HEK293 (cell line): ENCODE data around the gene TMC3.

Experiments used
- CTCF ChIA-PET: fragments of 350-600 bp; formaldehyde crosslinking; extraction: SDS; loops from one replicate; lab custom pipeline; 2021; ENCODE audit warnings: antibody characterized with exemption; lab: Yijun Ruan, JAX
- POLR2A ChIA-PET: fragments of 300-600 bp; formaldehyde crosslinking; extraction: SDS; loops from one replicate; lab custom pipeline; 2020; ENCODE audit warnings: antibody characterized with exemption, inconsistent platforms; lab: Yijun Ruan, JAX
- H3K27ac ChIP-seq: fragments of 200-500 bp; sonication (Bioruptor generic); 2 replicates; pipeline ENCODE4 v1.5.1; 2014; ENCODE audit warnings: low read depth, low read length, control low read depth, inconsistent platforms; ENCODE audit errors: extremely low read depth
- H3K36me3 ChIP-seq, 2 experiments: fragments of 200-500 bp in 1 of 2; sonication (Bioruptor generic) in 1 of 2; 1 replicate in 1 of 2; 2 replicates in 1 of 2; pipeline ENCODE4 v1.5.1; 2014 to 2017; ENCODE audit warnings: inconsistent platforms in 2 of 2, low read length in 2 of 2; ENCODE audit not compliant: control insufficient read depth in 2 of 2, insufficient read depth in 1 of 2
- H3K4me1 ChIP-seq: fragments of 200-500 bp; sonication (Bioruptor generic); 2 replicates; pipeline ENCODE4 v1.5.1; 2014; ENCODE audit warnings: mild to moderate bottlenecking, low read length, inconsistent platforms; ENCODE audit not compliant: control insufficient read depth, insufficient read depth
- H3K4me3 ChIP-seq: 2 replicates; pipeline ENCODE4 v1.5.1; 2011; ENCODE audit warnings: low read depth, mild to moderate bottlenecking, control low read depth, low read length, moderate library complexity
- H3K9me3 ChIP-seq: fragments of 200-500 bp; sonication (Bioruptor generic); 2 replicates; pipeline ENCODE4 v1.5.1; 2014; ENCODE audit warnings: low read depth, low read length, inconsistent platforms; ENCODE audit not compliant: control insufficient read depth, insufficient read depth
- BCL11A ChIP-seq: fragments of 450-650 bp; formaldehyde crosslinking; IDR thresholded peaks from 2 replicates; pipeline ENCODE4 v1.5.1; 2016; ENCODE audit warnings: low read depth, missing biosample characterization, missing genetic modification characterization
- BCL11B ChIP-seq: fragments of 450-650 bp; formaldehyde crosslinking; IDR thresholded peaks from 2 replicates; pipeline ENCODE4 v1.5.1; 2016; ENCODE audit warnings: low read depth, missing biosample characterization, missing genetic modification characterization
- GFI1B ChIP-seq: fragments of 450-650 bp; formaldehyde crosslinking; IDR thresholded peaks from 2 replicates; pipeline ENCODE4 v1.5.1; 2016; ENCODE audit warnings: missing biosample characterization, missing genetic modification characterization
- GLIS1 ChIP-seq: fragments of 450-650 bp; formaldehyde crosslinking; IDR thresholded peaks from 2 replicates; pipeline ENCODE4 v1.5.1; 2016; ENCODE audit warnings: missing biosample characterization, missing genetic modification characterization
- HOXD13 ChIP-seq: sonication (generic); formaldehyde crosslinking; IDR thresholded peaks from 2 replicates; pipeline ENCODE4 v1.8.0; 2022; ENCODE audit warnings: missing genetic modification reagents, borderline replicate concordance
- IKZF3 ChIP-seq: fragments of 450-650 bp; IDR thresholded peaks from 2 replicates; pipeline ENCODE4 v1.5.0; 2018; ENCODE audit warnings: missing biosample characterization, mild to moderate bottlenecking, missing genetic modification characterization, moderate library complexity
- PRDM10 ChIP-seq: fragments of 450-650 bp; formaldehyde crosslinking; IDR thresholded peaks from 2 replicates; pipeline ENCODE4 v1.5.1; 2016; ENCODE audit warnings: missing biosample characterization, missing genetic modification characterization
- PRDM6 ChIP-seq: fragments of 450-650 bp; formaldehyde crosslinking; IDR thresholded peaks from 2 replicates; pipeline ENCODE4 v1.5.1; 2017; ENCODE audit warnings: missing biosample characterization, missing genetic modification characterization
- TCF7L2 ChIP-seq: IDR thresholded peaks from 2 replicates; pipeline ENCODE4 v1.6.1; 2011; ENCODE audit warnings: low read depth, mild to moderate bottlenecking, inconsistent platforms, low read length, moderate library complexity, borderline replicate concordance
- YY2 ChIP-seq: fragments of 450-650 bp; formaldehyde crosslinking; IDR thresholded peaks from 2 replicates; pipeline ENCODE4 v1.5.1; 2016; ENCODE audit warnings: missing biosample characterization, missing genetic modification characterization
- ZEB2 ChIP-seq: fragments of 450-650 bp; formaldehyde crosslinking; IDR thresholded peaks from 2 replicates; pipeline ENCODE4 v1.5.1; 2016; ENCODE audit warnings: missing biosample characterization, missing genetic modification characterization
- ZFP37 ChIP-seq: fragments of 450-650 bp; formaldehyde crosslinking; IDR thresholded peaks from 2 replicates; pipeline ENCODE4 v1.5.1; 2016; ENCODE audit warnings: missing biosample characterization, missing genetic modification characterization
- ZNF155 ChIP-seq: fragments of 450-650 bp; formaldehyde crosslinking; IDR thresholded peaks from 2 replicates; pipeline ENCODE4 v1.5.1; 2016; ENCODE audit warnings: missing biosample characterization, missing genetic modification characterization
- ZNF169 ChIP-seq: fragments of 450-650 bp; formaldehyde crosslinking; IDR thresholded peaks from 2 replicates; pipeline ENCODE4 v1.5.1; 2016; ENCODE audit warnings: missing biosample characterization, missing genetic modification characterization
- ZNF2 ChIP-seq: fragments of 450-650 bp; formaldehyde crosslinking; IDR thresholded peaks from 2 replicates; pipeline ENCODE4 v1.5.1; 2016; ENCODE audit warnings: missing biosample characterization, missing genetic modification characterization
- ZNF23 ChIP-seq: fragments of 450-650 bp; formaldehyde crosslinking; IDR thresholded peaks from 2 replicates; pipeline ENCODE4 v1.5.1; 2016; ENCODE audit warnings: missing biosample characterization, missing genetic modification characterization, borderline replicate concordance
- ZNF239 ChIP-seq: fragments of 450-650 bp; formaldehyde crosslinking; IDR thresholded peaks from 2 replicates; pipeline ENCODE4 v1.5.1; 2016; ENCODE audit warnings: missing biosample characterization, missing genetic modification characterization
- ZNF433 ChIP-seq: fragments of 450-650 bp; formaldehyde crosslinking; IDR thresholded peaks from 2 replicates; pipeline ENCODE4 v1.5.1; 2016; ENCODE audit warnings: missing biosample characterization, missing genetic modification characterization, low read depth
- ZNF48 ChIP-seq: fragments of 450-650 bp; formaldehyde crosslinking; IDR thresholded peaks from 2 replicates; pipeline ENCODE4 v1.5.1; 2016; ENCODE audit warnings: missing biosample characterization, missing genetic modification characterization
- ZNF501 ChIP-seq: fragments of 450-650 bp; formaldehyde crosslinking; IDR thresholded peaks from 2 replicates; pipeline ENCODE4 v1.5.1; 2016; ENCODE audit warnings: missing biosample characterization, missing genetic modification characterization
- ZNF555 ChIP-seq: fragments of 450-650 bp; formaldehyde crosslinking; conservative IDR thresholded peaks from 2 replicates; pipeline ENCODE4 v1.5.1; 2017; ENCODE audit warnings: missing biosample characterization, mild to moderate bottlenecking, missing genetic modification characterization, inconsistent platforms
- ZNF558 ChIP-seq: fragments of 450-650 bp; formaldehyde crosslinking; IDR thresholded peaks from 2 replicates; pipeline ENCODE4 v1.5.1; 2016; ENCODE audit warnings: missing biosample characterization, missing genetic modification characterization
- ZNF677 ChIP-seq: fragments of 450-650 bp; IDR thresholded peaks from 2 replicates; pipeline ENCODE4 v1.5.0; 2018; ENCODE audit warnings: missing biosample characterization, mild to moderate bottlenecking, missing genetic modification characterization, moderate library complexity
- TF ChIP-seq, protein P1 (sequence below): fragments of 450-650 bp; formaldehyde crosslinking; optimal IDR thresholded peaks from 2 replicates; pipeline ENCODE3; 2016; ENCODE audit warnings: missing biosample characterization, mild to moderate bottlenecking, missing genetic modification characterization
- TF ChIP-seq, protein P2 (sequence below): fragments of 450-650 bp; formaldehyde crosslinking; IDR thresholded peaks from 2 replicates; pipeline ENCODE4 v1.5.1; 2016; ENCODE audit warnings: missing biosample characterization, missing genetic modification characterization
- TF ChIP-seq, protein P3 (sequence below): fragments of 450-650 bp; formaldehyde crosslinking; IDR thresholded peaks from 2 replicates; pipeline ENCODE4 v1.5.1; 2016; ENCODE audit warnings: missing biosample characterization, missing genetic modification characterization

TMC3 gene

DNA sequence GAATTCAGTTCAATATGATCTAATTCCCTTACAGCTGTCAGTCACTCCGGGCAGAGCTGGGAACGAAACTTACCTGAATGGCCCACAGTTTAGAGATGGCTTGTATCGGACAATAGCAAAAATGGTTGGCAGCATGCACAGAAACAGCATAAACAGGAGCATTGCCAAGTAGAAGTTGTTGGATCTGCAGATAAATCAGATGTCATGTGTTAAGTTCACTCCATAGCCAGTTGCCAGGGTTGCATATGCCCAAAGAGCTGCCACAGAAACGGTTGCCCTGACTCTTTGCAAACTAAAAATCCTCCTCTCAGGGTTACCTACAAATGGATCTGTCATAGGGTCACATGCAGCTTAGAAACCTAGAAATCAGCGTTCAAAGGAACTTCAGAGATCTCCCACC is 34.7 kb downstream of the TMC3 start:
- Histone ChIP-seq H3K4me1 (peaks cover 5% of the 10 kb centered on the region; the same call in 1 of the 2 replicates), H3K9me3 (no peaks in the 10 kb centered on the region), H3K27ac (no peak overlapping the region), H3K36me3 (no peaks in the 10 kb centered on the region), H3K4me3 (no peak overlapping the region)
- ChIA-PET POLR2A (no interaction called here), CTCF (interaction anchor here (0.6 to 3.1 kb wide), 4 partner anchors 60 to 73 kb away, joined by 3 to 17 read pairs (median 6); no protein-coding TSS in a partner anchor)
- TF ChIP-seq ZNF677 (tag by site-specific recombination): no peak
- TF ChIP-seq ZNF558: no peak
- no peak for TF ChIP-seq GLIS1 (tag by site-specific recombination)
- no peak for TF ChIP-seq ZNF433 (tag by site-specific recombination)
- no peak for TF ChIP-seq ZNF555 (tag by site-specific recombination)
- no peak for TF ChIP-seq YY2
- no peak for TF ChIP-seq ZNF23
- TF ChIP-seq BCL11B (tag by site-specific recombination): no peak
- TF ChIP-seq ZNF169 (tag by site-specific recombination): no peak
- TF ChIP-seq ZNF2 (tag by site-specific recombination): no peak
- no peak for TF ChIP-seq ZNF501 (tag by site-specific recombination)
- no peak for TF ChIP-seq ZNF239 (tag by site-specific recombination)
- TF ChIP-seq, protein P1, sequence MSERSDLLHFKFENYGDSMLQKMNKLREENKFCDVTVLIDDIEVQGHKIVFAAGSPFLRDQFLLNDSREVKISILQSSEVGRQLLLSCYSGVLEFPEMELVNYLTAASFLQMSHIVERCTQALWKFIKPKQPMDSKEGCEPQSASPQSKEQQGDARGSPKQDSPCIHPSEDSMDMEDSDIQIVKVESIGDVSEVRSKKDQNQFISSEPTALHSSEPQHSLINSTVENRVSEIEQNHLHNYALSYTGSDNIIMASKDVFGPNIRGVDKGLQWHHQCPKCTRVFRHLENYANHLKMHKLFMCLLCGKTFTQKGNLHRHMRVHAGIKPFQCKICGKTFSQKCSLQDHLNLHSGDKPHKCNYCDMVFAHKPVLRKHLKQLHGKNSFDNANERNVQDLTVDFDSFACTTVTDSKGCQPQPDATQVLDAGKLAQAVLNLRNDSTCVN (tag by site-specific recombination): no peak
- no peak for TF ChIP-seq ZNF48 (tag by site-specific recombination)
- no peak for TF ChIP-seq TCF7L2
- TF ChIP-seq BCL11A (tag by site-specific recombination): no peak
- TF ChIP-seq, protein P2, sequence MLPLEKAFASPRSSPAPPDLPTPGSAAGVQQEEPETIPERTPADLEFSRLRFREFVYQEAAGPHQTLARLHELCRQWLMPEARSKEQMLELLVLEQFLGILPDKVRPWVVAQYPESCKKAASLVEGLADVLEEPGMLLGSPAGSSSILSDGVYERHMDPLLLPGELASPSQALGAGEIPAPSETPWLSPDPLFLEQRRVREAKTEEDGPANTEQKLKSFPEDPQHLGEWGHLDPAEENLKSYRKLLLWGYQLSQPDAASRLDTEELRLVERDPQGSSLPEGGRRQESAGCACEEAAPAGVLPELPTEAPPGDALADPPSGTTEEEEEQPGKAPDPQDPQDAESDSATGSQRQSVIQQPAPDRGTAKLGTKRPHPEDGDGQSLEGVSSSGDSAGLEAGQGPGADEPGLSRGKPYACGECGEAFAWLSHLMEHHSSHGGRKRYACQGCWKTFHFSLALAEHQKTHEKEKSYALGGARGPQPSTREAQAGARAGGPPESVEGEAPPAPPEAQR: no peak
- TF ChIP-seq, protein P3, sequence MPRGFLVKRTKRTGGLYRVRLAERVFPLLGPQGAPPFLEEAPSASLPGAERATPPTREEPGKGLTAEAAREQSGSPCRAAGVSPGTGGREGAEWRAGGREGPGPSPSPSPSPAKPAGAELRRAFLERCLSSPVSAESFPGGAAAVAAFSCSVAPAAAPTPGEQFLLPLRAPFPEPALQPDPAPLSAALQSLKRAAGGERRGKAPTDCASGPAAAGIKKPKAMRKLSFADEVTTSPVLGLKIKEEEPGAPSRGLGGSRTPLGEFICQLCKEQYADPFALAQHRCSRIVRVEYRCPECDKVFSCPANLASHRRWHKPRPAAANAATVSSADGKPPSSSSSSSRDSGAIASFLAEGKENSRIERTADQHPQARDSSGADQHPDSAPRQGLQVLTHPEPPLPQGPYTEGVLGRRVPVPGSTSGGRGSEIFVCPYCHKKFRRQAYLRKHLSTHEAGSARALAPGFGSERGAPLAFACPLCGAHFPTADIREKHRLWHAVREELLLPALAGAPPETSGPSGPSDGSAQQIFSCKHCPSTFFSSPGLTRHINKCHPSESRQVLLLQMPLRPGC (tag by site-specific recombination): no peak
- TF ChIP-seq GFI1B (tag by site-specific recombination): no peak
- no peak for TF ChIP-seq ZNF155 (tag by site-specific recombination)

DNA sequence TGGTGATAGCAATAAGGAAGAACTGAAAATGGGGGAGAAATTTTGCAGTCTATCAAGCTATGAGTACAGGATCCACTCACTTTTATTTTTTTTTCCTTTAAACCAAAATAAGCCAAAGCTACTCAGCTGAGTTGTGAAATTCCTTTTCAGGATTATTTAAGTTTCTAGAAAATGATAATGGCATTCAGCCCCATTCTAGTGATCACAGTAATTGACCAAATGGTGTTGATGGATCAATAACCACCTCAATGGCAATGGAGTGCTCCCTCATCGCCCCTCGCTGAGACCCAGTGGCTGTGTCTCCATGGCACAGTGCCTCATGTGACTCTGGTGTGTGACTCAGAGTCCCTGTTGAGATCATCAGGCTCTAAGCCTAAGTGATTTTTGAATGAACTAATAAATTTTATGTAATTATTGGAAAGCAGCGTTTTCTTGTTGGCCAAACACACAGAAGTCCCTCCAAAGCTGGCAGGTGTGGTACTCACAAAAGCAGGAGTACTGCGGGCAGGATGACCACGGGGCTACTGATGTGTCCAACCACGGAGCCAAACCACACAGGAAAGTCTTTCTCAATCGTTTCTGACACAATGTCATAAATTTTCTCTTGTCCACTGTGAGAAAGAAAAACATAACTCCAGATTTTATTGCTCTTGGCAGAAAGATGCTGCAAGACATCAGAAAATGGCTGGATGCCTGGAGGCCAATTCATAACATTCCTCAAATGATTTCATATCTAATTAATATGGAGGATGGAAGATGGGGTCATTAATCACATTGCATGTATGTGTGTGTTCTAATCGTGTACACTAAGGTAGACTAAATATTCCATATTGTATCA is 35.6 kb downstream of the TMC3 start:
- Histone ChIP-seq H3K27ac (no peak overlapping the region; the same call in 1 of the 2 replicates), H3K4me3 (no peak overlapping the region), H3K9me3 (no peaks in the 10 kb centered on the region), H3K36me3 (no peaks in the 10 kb centered on the region), H3K4me1 (peaks cover 5% of the 10 kb centered on the region; the same call in 1 of the 2 replicates)
- ChIA-PET CTCF (interaction anchor here (1.9 to 3.1 kb wide), 4 partner anchors 12 to 72 kb away, joined by 4 to 17 read pairs (median 8); no protein-coding TSS in a partner anchor), POLR2A (no interaction called here)
- peak; percentile 53; the same call in 1 of the 2 replicates for TF ChIP-seq GFI1B (tag by site-specific recombination)
- TF ChIP-seq ZFP37 (tag by site-specific recombination): no peak
- TF ChIP-seq PRDM10 (tag by site-specific recombination): peak; percentile 88
- TF ChIP-seq IKZF3 (tag by site-specific recombination): peak; percentile 41; the same call in 1 of the 2 replicates
- TF ChIP-seq ZEB2 (tag by site-specific recombination): peak; percentile 93
- TF ChIP-seq PRDM6 (tag by site-specific recombination): peak; percentile 72
- 0 out of 2 replicates have a peak, but pooled peaks have one; percentile 53 for TF ChIP-seq HOXD13 (CRISPR knock-in tag)
